HG03432 (cell line): Measurements from ENCODE around the gene CBS.
"Not testable (repeated sequence)": the region's sequence is repeated elsewhere in the genome, so short reads cannot be mapped to it uniquely, and the experiment has no call there.

Source experiments
- ATAC-seq: cut with Tn5 transposase; IDR thresholded peaks from one replicate; pipeline ENCODE4 v1.9.1; 2021; ENCODE audit warnings: mild to moderate bottlenecking, moderate library complexity; ENCODE audit not compliant: unreplicated experiment

CBS gene

DNA sequence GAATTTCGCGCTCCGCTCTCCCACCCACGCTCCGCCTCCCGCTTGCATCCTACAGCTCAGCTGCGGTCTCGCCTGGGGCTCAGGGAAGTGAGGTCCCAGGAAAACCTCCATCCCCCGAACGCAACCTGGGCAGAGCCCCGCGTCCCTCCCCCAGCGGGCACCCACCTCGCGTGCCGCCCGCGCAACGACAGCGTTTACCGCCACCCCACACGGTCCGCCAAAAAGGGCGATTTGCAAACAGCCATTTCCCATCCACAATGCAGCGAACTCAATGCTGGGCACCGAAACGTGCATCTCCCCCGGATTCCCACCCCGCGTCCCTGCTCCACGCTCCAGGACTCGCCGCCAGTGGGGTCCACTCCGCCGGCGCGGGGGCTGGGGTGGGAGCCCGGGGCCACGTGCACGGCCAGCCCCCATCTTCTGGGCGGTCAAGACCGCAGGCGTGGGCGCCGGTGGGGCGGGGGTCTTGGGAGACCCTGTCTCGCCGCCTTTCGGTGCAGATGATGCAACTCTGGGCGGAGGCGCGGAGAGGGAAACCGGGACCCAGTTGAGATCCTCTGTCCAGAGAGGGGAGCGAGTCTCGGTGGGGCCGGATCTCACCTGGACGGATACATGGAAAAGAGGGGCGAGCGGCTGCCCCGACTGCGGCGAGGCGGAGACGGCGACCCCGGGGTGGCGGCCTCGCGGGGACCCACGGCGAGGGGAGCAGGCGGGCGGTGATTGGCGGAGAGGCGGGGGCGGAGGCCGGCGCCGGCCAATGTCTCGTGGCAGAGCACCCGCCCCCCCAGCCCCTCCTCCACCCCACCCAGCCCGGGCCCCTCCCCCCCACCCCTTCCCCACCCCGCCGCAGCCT is at the start of gene CBS:
Gene CBS (minus strand): TSS at position 666 of the 853 bp plus-strand sequence. CDS start 3,642 bp downstream, outside the sequence.
- not testable (repeated sequence) for ATAC-seq

DNA sequence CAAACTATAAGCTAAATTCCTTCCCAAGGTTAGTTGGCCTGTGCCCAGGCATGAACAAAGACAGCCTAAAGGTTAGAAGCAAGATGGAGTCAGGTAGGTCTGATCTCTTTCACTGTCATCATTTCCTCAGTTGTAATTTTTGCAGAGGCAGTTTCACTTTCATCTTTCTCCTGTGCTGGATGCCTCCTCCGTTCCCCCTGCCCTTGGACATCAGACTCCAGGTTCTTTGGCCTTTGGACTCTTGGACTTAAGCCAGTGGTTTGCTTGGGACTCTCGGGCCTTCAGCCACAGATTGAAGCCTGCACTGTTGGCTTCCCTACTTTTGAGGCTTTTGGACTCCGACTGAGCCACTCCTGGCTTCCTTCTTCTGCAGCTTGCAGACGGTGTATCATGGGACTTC is 40.3 kb upstream of the CBS start:
- not testable (repeated sequence) for ATAC-seq

DNA sequence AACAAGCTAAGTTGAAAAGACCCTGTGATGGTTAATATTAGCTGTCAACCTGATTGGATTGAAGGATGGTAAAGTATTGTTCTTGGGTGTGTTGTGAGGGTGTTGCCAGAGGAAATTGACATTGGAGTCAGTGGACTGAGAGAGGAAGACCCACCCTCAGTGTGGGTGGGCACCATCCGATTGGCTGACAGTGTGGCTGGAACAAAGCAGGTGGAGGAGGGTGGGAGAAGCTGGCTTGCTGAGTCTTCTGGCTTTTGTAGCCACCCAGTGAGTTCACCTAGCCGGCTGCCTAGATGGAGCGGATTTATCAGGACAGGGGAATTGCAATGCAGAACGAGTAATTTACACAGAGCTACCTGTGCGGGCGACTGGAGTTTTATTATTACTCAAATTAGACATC is 38.8 kb upstream of the CBS start:
- ATAC-seq, result not testable (repeated sequence)

DNA sequence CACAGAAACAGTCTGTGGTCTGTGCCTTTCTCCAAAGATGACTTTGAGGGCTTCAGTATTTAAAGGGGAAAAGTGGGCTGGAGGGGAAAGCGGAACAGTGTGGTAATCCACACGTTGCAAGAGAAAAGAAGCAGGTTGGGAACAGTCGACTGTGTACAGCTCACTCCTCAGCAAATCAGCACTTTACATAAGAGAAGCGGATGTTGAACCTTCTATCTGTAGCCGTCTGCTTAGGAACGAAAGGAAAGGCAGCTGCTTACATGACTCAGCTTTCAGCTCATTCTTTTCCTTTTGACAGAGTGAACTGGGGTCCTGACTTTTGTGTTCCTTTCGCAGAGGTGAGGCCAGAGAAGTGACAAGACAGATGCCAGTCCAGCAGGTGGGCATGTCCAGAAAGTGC is 33.4 kb upstream of the CBS start:
- not testable (repeated sequence) for ATAC-seq

DNA sequence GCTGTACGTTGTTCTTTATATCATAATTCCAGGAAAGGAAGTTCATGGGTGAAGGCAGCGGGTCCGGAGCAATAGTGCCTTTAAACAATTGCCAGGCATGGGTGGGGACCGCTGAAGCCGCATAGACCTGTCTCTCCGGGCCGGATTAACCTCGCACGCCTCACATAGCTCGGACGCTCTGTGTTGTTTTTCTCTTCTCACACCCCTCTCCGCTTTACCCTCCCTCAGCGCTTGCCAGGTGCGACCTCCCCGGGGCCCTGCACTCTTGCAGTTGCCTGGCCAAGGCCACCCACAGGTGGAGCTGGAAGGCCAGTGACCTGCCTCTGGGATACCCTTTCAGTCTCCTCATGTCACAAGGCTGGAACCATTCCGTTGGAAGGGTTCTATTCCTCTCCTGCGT is 32.5 kb upstream of the CBS start:
- not testable (repeated sequence) for ATAC-seq

DNA sequence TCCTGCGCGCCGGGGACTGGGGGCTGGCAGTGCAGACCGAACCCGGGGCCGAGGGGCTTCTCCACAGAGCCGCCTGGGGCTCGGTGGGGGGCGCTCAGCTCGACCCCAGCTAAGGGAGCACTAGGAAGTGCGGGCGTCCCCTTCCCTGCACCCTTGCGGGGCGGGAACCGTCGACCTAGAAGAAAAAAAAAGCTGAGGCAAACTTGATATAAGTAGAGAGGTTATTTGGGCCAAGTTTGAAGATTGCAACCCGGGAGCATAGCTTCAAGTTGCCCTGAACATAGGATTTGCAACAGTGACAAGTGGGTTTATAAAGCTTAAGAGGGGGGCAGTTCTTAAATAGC is 32.1 kb upstream of the CBS start:
- ATAC-seq, result not testable (repeated sequence)

DNA sequence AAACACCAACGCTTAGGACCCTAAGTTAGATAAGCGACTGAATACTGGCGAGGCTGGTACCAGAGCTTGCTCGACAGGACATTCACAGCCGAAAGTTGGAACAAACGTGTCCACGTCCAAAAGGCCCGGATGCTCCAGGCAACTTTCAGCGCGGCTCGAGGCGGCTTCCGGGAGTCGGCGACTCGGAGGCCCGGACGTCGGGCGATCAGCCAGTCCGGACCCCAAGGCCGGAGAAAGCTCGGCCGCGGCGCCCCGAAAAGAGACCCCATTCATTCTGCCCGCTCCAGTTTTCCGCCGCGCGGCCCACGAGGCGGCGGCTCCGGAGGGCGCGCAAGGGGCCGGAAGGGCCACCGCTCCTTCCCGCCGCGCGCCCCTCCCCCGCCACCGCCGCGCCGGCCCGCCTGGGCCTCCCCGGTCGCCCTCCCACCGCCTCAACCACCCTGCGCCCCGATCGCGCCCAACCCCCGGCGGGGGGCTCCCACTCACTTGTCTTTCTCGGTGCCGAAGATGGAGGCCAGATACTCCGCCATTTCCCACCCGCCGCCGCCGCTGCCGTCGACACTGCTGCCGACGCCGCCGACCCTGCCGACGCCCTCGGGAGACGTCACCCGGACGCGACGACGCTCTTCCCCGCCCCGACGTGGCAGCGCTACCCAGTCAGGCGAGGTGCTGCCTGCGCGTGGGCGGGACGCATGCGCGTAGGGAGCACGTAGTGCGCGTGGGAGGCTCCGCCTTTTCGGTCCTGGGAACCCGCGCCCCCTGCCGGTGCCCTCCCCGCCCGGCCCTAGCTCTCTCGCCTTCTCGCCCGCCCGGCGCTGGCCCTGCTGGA is 31.5 kb upstream of the CBS start, which contains the start of gene U2AF1:
Gene U2AF1 (minus strand): TSS at position 606 of the 829 bp plus-strand sequence. CDS start 76 bp downstream, at position 530.
- ATAC-seq, result peak; percentile 72

DNA sequence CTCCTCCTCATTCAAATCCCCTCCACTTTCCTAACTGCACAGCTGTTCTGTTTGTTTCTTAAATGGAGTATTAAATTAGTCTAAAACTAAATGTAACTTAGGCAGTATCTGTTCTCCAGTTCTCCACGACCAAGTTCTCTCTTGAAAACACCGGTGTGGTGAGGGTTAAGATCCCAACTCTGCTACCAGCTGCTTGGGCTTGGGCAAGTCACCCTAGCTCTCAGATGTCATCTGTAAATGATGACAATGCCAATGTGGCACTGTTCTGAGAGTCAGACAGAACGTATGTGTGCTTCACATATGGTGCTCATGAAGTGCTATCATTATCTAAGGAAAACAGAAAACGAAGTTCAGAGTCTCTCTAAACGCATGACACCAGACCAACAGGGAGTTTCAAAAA is 29.0 kb upstream of the CBS start:
- not testable (repeated sequence) for ATAC-seq

DNA sequence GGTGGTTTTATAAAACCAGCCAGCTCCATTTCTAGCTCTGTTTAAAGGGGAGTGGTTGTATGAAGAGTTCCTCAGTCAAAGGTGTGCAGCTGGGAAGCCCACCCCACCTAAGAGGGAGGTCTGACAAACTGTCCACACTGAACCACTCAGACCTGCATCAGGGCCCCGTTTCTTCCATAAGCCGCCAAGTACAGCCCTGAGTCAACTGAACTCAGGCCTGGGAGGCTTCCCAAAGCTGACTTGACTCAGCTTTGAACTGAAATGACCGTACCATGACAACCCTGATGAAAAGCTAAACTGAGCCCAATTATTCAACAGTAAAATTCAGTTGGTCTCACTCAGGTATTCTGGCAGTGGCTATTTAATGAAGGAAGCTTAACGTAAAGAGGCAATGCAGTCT is 26.6 kb upstream of the CBS start:
- not testable (repeated sequence) for ATAC-seq

DNA sequence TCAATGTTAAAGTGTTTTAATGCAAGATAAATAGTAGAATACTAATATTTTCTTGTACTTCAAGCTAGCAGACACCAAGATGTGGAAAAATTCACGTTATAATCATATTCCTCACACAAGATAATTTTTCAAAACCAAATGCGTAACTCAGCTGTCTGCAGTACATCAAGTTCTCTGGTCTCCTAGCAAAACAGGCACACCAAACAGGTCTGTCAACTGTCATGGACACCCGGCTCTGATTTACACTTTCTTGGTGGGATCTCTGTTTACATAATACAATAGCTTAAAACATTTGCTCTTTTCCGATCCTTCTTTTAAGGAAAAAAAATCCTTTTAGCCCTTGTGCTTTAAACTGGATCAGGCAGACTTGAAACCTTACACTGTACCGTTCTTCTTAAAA is 26.0 kb upstream of the CBS start:
- ATAC-seq, result not testable (repeated sequence)

DNA sequence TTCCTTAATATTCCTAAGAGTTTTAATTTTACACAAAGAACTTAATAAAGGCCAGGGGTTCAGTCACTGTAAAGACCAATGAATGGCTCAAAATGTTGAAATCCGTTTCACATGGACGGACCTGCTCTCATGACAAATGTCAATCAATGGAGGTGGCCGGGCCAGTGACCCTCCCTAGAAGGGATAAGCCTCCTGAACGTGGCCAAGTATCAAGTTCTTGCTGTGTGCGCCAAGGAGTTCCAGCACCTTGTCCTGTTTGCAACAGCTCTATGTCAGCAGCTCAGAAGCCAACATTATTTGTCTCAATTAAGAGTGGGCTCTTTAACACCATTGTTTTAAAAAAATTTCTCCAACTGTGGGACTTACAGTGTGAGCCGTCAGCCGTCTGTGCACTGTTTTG is 25.4 kb upstream of the CBS start:
- ATAC-seq, result not testable (repeated sequence)

DNA sequence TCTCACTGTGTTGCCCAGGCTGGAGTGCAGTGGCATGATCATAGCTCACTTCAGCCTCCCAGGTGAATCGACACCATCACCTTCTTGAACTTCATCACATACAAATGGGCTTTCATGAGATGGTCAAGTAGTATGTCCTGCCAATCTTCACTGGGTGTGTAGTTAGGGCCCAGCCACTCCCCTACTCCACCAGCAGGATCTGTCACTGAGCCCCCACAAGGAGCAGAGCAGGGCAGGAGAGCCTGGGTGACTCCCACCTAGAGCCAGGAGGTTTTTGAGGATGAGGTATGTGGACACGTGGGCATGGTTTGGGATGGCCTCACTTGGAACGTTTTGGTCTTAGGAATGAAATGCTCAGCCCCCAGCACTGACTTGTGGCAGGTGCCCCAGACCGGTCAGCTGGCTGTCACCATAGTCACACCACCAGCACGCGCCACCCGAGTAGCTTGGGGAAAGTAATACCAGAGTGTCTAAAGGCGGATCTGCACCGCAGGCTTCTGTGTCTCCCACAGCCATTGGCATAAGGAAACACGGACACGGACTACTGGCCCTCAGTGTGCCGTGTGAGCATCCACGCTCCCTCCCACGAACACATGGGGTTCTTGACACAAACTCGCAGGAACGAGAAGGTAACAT is 16.5 kb upstream of the CBS start:
- ATAC-seq, result not testable (repeated sequence)

DNA sequence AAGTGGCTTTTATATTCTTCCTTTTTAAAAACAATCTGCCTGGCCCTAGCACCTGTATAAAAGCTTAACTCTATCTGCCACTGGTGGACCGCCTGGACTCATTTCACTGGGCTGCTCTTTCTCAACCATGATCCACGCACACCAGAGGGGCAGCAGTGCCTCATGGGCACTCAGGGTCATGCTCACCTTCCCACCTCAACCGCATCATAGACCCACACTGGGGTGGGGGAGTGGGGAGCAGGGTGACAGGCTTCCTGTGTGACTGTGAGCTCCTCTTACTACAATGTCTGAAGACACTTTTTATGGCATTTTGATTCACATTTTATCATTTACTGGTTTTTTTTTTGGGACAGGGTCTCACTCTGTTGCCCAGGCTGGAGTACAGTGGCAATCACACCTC is 15.3 kb upstream of the CBS start:
- ATAC-seq, result not testable (repeated sequence)

DNA sequence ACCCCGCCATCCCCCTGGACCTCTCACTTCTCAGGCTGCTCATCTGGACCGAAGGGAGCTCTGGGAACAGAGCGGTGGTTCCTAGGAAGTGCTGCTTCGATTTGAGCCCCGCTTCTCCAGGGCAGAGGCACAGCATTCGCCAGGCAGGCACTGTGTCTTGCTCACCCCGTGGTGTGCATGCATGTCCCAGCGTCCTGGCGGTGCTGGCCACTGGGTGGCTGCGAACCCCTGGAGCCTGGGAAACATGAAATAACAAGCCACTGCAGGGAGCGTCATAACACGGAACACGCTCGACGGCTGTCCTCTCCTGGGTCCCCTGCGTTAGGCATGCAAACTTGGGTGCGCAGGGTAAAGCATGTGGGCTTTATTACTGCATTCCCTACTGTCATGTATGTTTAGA is 13.8 kb upstream of the CBS start:
- not testable (repeated sequence) for ATAC-seq

DNA sequence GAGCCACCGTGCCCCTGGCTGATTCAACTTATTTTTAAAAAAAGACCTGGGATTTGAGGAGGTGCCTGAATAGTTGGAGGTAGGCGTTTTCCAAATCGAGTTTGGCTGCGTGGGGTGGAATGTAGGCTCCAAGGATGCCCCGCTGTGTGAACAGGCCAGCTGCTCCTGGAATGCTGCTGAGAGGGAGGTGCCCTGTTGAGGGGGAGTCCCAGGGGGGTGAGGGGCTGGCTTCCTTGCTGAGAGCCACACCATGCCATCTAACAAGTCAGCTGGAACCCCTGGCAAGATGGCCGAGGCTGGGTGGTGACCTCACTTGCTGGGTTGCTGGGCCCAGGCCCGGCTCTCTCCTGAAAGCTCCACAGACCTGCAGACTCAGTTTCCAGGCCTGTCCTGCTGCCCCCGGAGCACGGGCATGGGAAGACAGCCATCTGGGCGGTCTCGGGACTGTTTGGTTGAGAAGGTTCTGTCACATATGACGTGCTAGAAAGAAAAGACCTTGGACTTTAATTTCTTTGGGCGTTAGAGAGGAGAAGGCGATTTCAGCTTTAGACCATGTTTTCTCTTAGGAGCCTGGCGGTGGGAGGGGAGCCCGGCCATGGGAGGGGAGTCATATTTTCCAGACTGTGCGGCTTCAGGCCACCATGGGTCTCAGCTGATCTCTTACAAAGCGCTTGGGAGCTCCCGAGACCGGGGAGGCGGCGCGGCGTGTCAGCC is 7.1 kb upstream of the CBS start:
- not testable (repeated sequence) for ATAC-seq

DNA sequence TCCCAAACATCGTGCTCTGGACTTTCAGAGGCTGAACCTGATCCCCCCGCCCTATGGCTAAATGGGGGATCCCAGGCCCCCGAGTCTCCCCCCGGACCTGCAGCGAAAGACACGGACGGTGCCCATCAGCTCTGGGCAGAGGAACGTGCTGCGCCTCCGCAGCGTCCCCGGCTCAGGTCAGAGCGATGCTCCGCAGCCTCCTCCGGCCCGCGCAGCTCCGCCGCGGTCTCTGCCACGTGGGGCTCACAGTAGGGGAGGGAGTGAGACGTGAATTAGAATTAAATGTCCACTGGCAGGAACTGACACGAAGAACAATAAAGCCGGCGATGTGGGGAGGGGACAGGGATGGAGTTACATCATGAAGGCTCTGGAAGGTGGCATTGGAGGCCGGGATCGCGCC is 1.0 kb upstream of the CBS start:
- ATAC-seq, result not testable (repeated sequence)

DNA sequence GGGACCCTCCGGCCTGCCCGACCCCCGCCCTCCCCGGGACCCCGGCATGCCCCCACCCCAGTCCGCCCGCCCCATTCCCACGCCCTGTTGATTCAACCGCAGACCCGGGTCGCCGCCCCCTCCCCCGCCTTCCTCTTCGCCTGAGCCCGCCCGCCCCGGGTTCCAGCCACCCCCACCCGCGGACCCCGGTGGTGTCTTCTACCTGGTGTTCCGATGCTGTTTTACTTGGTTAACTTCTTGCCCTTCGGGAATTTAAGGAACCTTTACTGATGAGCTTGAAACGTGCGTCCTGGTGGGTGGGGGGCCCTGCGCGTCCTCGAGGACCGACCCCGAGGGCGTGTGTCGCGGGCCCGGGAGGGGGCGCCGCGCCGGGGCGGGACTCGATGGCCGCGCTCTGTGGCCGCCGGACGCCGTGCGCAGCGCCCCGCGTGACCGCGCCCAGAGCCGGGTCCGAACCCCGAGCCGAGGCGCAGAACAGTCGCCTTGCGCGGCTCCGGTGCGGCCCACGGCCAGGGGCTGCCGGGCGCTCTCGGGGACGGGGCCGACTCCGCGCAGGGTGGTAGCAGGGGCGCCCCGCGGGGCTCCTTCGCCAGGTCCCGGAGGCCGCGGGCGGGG is 495 bp upstream of the CBS start:
- ATAC-seq, result not testable (repeated sequence)

DNA sequence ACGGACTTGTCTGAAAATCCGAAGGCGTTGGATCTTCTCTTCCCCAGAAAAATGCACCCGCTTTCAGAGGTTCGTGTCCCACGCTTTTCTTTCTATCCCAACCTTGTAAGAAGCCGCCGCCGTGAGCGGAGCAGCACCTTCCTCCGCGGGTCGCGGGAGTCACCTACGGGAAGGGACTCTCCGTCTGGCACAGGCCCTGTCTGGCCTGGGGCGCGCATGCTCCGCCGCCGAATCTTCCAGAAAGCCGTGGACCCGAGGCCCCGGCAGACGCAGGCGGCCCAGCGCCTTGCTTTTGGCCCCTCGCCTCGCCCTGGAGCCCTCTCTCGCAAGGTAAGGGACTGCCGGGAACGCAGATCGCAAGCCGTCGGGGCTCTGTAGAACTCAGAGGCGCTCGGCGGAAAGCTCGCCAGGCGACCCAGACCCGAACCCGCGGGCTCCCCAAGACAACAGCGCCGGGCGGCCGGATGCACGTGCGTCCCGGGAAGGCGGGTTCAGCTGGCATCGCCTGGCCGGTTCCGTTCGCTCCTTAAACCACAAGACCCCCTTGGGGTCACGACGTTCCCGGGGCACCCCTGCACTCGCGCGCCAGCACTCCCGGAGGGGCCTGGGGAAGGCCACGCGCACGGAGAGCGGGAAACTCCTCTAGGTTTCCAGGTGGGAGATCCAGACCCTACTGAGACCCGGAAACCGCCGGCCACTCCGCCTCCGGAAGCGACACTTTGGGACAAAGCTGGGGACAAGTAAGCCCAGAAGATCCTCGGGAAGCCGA is 1.1 kb downstream of the CBS start:
- ATAC-seq, result not testable (repeated sequence)

DNA sequence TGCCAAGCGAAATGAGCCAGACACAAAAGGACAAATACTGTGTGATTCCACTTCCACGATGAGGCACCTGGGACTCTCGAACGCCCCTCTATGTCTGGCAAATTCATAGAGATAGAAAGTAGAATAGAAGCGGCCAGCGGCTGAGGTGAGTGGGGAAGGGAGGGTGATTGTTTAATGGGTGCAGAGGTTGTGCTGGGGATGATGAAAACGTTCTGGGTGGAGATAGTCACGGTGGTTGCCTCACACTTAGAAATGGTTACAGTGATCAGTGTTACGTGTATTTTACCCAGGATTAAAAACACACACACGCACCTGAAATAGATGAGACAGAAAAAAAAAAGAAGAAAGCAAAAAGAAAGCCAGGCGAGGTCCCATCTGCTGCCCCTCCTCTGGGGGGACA is 2.9 kb downstream of the CBS start:
- not testable (repeated sequence) for ATAC-seq
